GM20000 (cell line): ENCODE measurements around the gene RAB19.

Experiments used
- DNase-seq: peaks from one replicate; pipeline ENCODE4 v3.0.0; 2012; ENCODE audit warnings: low spot score
- TF ChIP-seq, protein P1 (sequence below): IDR thresholded peaks from 2 replicates; pipeline ENCODE4 v1.5.1; 2012; ENCODE audit warnings: mild to moderate bottlenecking, control low read depth; ENCODE audit errors: extremely low read depth, missing control alignments

Gene RAB19

DNA sequence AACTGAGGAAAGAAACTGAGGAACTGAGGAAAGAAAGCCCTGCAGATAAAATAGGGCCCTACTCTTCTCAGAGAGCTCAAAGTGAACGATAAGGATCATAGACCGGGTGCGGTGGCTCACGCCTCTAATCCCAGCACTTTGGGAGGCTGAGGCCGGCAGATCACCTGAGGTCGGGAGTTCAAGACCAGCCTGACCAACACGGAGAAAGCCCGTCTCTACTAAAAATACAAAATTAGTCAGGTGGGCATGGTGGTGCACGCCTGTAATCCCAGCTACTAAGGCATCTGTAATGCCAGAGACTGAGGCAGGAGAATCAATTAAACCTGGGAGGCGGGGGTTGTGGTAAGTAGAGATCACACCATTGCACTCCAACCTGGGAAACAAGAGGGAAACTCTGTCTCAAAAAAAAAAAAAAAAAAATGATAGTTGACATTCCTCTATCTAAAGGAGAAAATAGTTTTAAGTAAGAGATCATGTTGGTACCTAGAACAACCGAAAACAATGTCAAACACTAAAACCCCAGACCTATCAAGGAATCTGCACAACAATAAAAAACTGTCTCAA is 72.9 kb downstream of the RAB19 start:
- TF ChIP-seq, protein P1, sequence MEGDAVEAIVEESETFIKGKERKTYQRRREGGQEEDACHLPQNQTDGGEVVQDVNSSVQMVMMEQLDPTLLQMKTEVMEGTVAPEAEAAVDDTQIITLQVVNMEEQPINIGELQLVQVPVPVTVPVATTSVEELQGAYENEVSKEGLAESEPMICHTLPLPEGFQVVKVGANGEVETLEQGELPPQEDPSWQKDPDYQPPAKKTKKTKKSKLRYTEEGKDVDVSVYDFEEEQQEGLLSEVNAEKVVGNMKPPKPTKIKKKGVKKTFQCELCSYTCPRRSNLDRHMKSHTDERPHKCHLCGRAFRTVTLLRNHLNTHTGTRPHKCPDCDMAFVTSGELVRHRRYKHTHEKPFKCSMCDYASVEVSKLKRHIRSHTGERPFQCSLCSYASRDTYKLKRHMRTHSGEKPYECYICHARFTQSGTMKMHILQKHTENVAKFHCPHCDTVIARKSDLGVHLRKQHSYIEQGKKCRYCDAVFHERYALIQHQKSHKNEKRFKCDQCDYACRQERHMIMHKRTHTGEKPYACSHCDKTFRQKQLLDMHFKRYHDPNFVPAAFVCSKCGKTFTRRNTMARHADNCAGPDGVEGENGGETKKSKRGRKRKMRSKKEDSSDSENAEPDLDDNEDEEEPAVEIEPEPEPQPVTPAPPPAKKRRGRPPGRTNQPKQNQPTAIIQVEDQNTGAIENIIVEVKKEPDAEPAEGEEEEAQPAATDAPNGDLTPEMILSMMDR, result no peak
- no peak for DNase-seq
